CD4-positive, alpha-beta T cell treated with Interleukin-21 for 1 hour (primary cell): ENCODE results near the gene HCN2.

Experiments used
- DNase-seq: peaks from one replicate; pipeline ENCODE4 v3.0.0-alpha.2; 2020

The HCN2 gene

DNA sequence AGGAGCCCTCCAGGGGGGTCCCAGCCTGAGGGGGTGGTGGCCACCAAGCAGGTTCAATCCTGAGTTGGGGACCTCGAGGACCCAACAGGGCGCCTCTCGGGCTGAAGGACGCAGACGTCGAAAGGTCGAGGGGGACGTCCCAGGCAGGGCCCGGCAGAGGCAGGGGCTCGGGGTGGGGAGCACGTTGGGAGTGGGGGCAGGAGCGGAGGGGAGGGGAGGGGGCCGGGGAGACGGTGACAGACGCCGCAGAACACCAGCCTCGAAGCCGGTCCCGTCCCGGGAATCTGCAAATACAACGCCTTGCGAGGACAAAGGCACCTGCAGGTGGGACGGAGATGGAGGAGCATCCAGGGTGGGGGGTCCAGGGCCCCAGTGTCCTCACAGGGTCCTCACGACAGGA lies 54.1 kb downstream of the HCN2 start:
- no peak for DNase-seq

DNA sequence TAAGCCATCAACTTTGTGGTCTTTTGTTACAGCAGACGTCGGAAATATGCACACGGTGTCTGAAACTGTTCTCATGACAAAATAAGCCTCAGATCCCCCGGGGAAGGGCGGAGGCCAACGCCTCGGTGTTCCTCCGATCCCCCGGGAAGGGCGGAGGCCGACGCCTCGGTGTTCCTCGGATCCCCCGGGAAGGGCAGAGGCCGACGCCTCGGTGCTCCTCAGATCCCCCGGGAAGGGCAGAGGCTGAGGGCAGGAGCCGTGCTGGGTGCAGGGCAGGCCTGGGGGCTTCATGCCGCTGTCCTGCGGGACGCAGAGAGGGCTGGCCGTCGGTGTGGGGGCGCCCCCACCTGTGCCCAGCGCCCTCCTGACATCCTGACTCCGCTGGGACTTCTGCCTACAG lies 54.7 kb downstream of the HCN2 start:
- no peak for DNase-seq

DNA sequence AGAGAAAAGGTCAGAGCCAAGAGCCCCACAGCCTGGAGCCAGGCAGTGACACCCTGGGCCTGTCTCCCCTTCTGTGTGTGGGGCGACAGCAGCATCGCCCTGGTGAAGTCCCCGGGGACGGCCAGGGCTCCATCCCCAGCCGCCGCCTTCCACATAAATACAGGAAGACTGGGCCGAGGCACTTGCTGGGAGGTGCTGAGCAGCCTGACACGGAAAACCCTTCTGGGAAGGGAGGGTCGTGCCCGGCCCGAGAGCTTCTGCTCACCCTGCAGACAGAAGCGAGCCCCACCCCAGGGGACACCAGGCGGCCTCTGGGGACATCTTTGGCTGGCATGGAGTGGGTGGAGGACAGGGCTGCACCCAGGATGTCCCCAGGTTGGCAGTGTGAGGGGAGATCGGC lies 55.1 kb downstream of the HCN2 start:
- DNase-seq = no peak

DNA sequence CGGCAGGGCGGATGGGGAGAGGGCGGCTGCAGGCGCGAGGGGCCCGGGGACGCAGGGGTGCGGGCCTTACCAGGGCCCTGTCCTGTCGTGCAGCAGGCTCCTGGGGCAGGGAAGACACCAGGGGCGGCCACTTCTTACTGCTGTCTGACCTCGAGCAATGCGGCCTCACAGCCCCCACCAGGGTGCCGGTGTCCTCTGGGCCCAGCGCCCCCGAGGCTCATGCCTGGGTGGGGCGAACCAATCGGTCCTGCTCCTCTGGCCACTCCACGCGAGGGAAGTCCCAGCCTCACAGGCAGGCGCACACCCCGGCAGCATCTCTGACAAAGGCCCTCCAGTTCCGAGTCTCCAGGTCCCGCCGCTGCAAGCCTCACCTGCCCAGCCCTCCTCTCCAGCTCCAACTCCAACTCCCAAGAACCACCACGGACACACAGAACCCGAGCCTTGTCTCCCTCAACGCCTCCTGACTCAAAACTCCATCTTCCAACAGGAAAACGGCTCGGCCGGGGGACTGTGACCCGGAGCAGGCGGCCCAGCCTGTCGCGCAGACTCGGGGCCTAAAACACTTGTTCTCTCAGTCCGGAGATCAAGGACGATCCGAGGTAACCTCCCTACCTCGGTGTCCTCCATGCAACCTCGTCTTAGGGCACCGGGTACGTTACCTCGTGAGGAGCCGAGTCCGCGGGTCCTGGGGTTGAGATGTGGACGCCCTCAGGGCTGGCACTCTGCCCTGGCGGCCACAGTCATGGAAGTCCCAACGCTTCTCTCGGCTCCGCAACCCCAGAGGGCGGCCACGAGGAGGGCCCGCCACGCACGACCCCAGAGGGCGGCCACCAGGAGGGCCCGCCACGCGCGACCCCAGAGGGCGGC lies 56.5 kb downstream of the HCN2 start:
- DNase-seq = no peak

DNA sequence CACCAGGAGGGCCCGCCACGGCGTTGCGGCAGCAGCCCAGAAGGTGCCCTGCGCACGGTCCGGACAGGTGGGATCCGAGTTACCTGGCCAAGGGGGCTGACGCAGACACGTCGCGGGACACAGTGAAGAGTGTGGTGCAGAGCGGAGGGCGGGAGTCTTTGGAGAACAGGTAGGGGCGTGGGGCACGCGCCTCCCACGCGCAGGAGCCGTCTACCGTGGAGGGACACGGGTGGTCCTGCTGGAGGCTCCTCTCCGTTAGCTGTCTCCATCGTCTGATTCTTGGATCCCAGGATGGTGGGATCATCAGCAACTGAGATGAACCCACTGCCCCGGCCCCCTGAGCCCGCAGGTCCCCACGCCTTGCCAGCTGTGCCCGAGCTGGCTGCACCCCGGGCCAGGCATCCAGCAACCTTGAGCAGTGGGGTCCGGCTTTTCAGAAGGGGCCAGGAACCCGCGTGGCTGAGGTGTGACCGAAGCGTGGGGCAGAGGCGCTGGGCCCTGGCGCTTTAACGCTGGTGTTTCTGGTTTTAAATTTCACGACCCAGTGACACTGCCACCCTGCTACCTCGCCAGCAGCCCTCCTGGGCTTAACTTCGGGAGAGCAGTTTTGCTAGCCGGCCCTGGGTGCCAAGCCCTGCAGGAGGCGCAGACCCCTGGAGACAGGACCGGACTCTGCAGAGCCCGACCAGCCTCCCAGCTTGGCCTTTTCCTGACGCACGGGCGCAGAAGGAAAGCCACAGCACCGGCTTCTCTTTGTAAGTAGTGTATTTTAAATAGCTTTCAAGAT lies 57.3 kb downstream of the HCN2 start:
- DNase-seq = no peak

DNA sequence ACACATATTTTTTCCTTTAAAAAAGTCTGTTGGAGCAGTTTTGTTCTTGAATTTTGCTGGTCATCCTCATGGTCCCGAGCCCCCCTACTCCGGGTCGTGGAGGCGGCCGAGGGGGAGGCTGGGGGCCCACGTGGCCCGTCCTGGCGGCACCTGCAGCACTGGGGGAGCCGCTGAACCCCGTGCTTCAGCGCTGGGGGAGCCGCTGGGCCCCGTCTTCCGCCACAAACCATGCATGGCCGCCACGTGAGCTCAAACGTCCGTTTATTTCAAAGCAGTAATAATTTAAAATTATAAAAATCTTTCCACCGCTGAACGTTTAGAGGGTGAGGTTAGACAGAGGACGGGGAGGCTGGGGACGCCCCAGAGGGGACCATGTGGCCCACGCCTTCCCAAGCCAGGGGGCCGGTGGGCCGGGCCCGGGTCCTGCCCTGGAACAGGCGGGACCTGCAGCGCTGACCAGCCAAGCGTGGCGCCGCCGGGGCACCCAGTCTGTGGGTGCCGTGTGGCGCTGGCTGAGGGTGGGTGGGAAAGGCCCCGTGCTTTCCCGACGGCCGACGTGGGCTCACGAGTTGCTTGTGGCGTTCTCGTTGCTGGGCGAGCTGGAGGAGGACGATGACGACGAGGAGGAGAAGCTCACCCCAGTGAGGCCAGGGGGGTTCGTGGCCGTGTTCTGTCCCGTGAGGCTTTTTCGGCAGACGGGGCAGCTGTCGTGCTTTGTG lies 58.0 kb downstream of the HCN2 start:
- DNase-seq = no peak

DNA sequence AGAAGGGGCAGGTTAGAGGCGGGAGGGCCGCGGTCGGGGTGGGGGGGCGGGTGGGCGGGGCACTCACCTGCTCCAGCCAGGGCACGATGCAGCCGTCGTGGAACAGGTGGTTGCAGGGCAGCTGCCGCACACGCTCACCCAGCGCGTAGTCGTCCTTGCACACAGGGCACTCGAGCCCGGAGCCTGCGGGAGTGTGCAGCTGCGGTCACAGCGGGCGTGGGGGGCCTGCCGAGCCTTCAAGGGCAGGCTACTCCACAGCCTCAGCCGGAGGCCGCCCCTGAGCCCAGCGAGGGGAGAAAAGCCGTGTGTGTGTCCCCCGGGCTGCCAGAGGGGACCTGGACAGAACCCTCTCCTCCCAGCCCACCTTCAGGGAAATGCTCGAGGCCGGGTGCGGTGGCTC lies 58.6 kb downstream of the HCN2 start:
- no peak for DNase-seq

DNA sequence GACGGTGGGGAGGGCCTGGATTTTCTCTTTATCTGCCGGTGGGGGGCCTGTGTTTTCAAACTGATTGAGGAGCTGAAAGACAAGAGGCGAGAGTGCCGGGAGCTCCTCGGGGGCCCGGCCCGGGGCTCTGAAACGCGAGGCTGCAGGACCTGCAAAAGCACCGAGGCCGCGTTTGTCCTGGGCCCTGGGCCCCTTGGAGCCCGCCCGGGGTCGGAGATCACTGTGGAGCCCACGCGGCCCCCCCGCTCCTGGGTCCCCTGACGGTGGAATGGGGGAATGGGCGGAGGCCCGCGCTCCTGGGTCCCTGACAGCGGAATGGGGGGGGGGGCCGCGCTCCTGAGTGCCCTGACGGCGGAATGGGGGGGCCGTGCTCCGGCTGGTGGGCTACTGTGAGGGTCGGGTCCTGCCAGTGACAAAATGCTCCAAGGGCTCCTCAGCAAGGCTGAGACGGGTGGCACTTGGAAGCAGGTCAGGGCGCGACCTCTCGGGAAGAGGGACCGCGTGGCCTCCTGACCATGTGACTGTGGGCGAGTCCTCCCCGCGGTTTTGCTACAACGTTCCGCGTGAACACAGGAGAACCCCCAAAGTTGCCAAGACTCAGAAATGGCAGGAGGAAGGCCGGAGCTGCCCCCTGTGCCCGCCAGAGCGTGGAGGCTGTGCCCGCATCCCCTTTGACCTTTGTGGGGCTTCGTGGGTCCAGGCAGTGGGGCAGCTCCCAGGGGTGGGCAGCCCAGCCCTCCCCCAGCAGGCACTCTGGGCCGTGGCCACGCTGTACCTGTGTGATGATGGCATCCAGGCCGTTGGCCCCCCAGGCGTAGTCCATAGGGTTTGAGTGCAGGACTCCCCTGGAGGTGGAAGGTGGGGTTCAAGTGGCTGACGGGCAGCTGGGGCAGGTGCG lies 59.5 kb downstream of the HCN2 start:
- no peak for DNase-seq

DNA sequence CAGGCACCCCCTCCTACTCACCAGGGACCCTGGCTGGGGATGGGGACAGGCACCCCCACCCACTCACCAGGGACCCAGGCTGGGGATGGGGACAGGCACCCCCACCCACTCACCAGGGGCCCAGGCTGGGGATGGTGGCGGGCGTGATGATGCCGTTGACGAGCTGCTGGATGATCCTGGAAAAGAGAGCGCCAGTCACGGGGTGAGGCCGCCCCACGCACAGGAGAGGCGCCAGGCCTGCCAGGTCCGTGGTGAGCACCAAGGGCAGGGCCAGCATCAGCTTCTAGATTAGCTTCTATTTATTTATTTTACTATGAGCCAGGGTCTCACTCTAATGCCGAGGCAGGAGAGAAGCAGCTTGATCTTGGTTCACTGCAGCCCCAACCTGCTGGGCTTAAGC lies 60.4 kb downstream of the HCN2 start:
- no peak for DNase-seq

DNA sequence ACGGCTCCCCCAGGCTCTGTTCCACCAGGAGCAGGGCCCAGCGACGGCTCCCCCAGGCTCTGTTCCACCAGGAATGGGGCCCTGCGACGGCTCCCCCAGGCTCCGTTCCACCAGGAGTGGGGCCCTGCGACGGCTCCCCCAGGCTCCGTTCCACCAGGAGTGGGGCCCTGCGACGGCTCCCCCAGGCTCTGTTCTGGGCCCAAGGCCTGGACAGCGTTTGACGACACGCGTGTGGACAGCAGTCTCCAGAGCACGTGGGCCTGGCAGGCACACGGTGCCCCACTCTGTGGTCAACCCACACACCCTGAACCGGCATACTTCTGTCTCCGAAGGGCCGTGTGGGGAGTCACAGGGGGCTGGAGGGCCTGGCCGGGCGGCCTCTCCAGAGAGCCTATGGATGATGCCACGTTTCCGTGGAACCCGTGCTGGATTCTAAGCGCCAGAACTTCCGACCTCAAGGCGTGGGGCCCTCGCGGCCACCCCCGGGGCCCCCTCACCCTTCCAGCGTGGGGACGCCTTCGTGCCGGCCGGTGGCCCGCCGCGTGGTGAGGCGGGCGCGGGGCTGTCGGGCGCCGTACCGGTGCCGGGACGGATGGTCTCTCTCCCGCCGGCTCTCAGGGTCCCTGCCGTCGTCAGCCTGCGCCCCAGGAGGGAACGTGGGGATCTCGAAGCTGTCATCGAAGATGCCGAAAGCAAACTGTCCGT lies 61.6 kb downstream of the HCN2 start:
- no peak for DNase-seq

DNA sequence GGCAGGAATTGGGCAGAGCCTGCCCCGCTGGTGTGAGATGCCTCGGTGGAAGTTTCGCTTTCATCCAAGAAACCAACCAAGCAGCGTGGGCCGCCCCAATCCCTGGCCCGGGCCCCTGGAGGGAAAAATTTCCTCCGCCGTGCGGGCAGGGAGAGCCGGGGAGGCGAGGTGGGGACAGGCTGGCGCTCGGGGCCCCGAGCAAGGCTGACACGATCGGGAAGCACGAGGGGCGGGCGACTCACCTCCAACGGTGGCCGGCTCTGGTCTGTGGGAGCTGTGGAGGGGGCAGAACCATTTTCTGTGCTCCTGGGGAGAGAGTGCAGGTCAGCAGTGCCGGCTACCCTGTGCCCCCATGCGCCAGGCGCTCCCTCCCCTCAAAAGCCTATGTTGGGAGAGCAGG lies 62.3 kb downstream of the HCN2 start:
- no peak for DNase-seq

DNA sequence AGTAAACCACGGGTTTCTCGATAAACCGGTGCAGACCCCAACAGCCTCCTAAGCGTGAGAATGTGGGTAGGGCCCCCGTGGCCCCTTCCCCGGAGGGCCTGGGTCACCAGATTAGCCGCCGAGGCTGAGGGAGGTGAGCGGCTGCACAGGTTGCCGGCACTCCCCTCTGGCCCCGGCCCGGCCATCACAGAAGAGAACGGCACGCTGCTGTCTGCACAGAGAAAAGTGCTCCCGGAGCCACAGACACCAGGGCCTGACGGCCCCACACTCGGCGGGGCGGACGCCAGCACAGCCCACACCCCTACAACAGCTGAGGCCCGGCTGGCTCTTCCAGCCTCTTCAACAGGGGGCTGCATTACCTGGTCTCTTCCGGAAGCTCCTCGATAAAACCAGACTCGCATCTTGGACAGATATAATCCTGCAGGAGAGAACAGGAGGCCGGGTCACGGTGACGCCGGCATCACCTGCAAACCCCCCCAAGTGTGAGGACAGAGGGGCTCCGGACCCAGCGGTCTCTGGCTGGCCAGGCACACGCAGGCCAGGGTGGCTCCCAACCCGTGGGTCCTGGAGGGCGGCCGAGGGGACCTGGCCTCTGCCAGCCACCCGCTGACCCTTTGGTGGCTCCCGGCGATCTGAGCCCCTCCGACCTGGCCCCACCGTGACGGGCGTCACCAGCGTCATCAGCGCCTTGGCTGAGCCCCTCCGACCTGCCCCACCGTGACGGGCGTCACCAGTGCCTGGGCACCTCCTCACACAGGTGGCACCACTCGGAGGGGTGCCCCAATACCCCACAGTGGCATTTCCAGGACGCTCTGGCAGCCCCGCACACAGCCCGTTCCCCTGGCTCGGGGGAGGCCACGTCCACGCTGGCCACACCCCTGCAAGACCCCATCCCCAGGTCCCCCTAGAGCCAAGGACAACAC lies 63.0 kb downstream of the HCN2 start:
- no peak for DNase-seq

DNA sequence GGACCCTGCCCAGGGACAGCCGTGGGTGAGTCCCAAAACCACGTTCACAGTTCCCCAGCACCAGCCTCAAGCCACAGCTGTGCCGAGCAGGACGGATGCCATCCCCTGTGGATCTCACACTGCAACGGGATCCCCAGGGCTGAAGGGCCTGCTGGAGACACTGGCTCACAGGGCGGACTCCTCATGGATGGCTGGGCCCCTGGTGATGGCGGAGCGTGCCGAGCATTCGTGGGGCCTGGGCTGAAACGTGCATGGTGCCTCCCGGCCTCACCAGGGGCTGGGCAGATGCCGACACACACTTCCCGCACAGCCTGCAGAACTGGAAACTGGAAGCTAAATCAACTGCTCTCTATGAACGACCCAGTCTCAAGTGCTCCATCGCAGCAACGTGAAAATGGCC lies 63.7 kb downstream of the HCN2 start:
- DNase-seq = no peak

DNA sequence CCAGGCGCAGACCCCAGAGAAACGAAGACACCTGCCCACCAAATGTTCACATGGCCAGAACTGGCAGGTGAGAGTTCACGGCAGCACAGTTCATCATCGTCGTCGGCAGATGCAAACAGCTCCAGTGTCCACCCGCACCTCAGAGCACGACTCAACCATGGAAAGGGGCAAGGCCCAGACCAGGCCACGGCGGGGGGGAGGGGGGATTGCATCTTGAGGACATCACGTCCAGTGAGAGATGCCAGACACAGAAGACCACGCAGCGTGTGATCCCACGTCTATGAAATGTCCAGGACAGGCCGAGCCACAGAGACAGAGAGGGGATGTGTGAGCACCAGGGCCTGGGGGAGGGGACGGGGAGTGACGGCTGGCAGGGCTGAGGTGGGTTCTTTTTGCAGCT lies 66.0 kb downstream of the HCN2 start:
- DNase-seq = no peak

DNA sequence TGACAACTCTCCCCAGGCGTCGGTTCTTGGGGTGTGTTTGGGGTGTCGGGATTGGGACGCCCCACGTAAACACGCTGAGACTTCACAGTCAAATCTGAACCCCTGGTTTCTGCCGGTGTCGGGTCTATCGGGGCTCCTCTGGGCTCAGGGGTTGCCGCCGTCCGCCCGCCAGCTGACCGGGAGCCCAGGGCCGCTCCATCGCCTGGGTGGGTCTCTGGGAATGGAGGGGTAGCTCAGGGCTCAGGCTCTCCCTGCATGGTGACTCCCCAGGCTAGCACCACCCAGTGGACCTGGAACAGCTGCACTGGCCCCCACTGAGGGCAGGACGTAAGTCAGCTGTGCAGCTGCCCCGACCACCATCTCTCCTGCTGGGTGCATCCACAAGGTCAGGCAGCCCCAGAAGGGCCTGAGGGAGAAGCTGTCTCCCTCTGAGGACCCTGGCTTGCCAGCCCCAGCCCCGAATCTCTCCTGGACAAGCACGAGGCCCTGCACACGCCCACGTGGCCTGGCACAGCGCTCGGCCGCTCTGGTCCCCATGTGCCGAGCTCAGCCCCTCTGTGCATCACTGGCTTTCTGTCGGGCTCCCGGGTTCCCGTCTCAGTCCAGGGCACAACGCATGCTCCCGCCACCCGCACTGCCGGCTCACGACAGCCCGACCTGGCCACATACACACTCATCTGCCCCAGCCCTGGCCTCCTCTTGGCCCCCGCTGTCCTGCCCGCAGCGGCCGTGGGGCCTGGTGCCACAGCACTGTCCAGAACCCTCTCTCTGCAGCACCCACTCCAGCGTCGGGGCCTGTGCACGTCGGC lies 67.3 kb downstream of the HCN2 start:
- no peak for DNase-seq

DNA sequence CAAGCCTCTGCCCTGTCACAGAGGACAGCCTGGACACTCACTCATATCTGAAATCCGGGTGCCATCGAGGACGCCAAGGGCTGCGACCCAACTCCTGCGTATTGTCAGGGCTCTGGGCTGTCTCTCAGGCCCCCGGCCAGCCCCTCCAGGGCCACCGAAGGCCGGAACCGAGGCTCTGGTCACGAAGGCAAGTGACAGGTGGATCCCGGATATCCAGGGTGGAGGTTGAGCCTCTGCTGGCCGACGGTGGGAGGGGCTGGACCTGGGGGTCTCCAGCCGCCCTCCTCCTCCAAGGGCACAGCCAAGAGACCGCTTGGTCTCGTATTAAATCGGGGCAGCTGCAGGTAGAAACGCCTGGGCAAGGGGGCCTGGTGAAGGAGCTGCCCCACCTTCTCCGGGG lies 67.9 kb downstream of the HCN2 start:
- DNase-seq = no peak

DNA sequence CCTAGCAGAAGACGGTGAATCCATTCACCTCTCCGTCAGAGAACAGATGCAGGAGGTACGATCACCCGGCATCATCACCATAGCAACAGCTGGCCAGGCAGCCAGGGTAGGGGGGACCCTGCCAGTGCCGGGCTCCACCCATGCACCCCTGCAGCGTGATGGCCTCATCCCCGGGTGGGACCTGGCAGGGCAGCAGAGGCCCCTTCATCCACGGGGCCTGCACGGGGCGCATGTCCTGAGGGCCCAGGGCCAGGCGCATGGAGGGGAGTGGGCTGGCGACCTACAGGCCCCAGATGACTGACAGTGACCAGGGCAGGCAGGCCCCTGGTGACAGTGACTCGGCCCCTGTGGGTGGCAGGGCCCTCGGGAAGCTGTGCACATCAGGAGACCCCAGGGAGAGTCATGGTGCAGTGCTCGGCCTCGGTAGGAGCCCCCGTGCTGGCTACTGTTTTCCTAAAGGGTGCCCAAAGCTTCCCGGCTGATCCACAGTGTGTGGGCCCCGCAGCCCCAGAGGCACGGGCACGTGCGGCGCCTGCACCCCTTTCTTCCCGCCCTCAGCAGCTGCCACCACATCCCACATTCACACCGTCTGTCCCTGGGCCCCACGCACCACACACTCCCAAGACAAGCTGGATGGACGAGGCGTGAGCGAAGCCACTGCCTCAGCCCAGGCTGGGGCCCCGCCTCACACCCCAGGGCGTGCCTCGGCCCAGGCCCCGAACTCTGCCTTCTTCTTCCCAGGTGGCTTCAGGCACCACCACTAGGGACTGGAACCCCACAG lies 68.6 kb downstream of the HCN2 start:
- DNase-seq = no peak

DNA sequence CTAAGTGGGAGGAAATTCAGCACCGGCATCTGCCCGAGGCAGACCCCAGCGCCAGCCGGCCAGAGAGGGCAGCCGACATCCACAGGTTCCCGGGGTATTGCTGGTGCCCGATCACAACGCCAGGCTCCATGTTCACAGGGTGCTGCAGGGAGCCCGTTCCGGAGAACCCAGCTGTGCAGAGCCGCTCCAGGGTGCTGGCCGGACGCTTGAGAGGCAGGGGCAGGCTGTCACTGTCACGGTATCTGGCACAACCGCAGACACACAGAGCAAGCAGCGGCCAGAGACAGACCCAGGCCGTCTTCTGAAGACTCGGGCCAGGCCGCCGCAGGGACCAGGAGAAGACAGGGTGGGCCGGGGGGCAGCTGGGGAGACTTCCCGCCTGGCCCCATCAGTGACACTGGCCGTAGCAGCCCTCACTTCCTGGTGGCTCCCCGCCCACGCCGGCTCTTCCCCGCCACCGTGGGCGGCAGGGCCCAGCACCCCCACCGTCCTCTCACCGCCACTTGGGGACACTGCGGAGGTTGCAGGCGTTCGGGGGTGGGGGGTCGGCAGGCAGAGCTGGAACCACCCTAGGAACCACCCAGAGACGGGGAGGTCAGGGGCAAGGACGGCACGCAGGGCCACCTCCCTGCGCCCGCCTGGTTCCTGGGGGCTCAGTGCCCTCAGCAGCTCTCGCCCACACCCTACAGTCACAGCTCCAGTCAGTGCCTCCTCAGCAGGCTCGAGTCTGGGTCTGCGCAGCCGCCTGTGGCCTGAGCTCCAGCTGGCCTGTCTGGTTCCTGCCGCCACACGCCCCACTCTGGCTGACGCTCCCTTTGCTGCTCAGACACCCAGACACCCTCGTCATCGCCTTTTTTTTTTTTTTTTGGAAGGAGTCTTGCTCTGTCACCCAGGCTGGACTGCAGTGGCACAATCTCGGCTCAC lies 69.5 kb downstream of the HCN2 start:
- peak; percentile 73 for DNase-seq
